Measurements from ENCODE around the gene ABHD17A. TPM values are rescaled to one million over a fixed set of nuclear protein-coding genes. Genes with fewer than 3 reads are reported as not detected.
A peak's percentile ranks its signal among the peaks of the same experiment; 100 is the strongest.

ABHD17A gene
- total and polyA plus RNA-seq, 2 of the 8 experiments (the other 6 are each of a cell fraction or from before 2014, with no cell fraction given), result 41.2 to 87.4 TPM

GRCh38 chr19:1862424-1863327 lies 22.6 kb downstream of the ABHD17A start (continued):
- TF ChIP-seq CTCF (IDR thresholded peaks at IDR 0.05; ENCODE audit: control extremely low read depth in 1 of 3, insufficient read depth in 1 of 3, low read depth in 1 of 3, low read length in 3 of 3) (no peak), USF2 (IDR thresholded peaks at IDR 0.05; ENCODE audit: low read length) (no peak), SRF (IDR thresholded peaks at IDR 0.05; ENCODE audit: low read depth, low read length) (no peak), CTBP2 (IDR thresholded peaks at IDR 0.05; ENCODE audit: borderline replicate concordance, insufficient read depth, insufficient read length, low read length) (no peak), RFX5 (IDR thresholded peaks at IDR 0.05; ENCODE audit: borderline replicate concordance, low read depth, low read length) (no peak), CEBPB (IDR thresholded peaks at IDR 0.05; ENCODE audit: low read depth, low read length) (no peak), EGR1 (IDR thresholded peaks at IDR 0.05; ENCODE audit: borderline replicate concordance, low read depth, low read length) (peak; percentile 71; the same call in 1 of the 2 replicates)
